Heart right ventricle (tissue), 16 donors: ENCODE results near the gene PCMT1. TPM values are rescaled to one million over a fixed set of nuclear protein-coding genes. Genes with fewer than 3 reads are reported as not detected.
"Not testable (repeated sequence)": the region's sequence is repeated elsewhere in the genome, so short reads cannot be mapped to it uniquely, and the experiment has no call there.

ENCODE experiments used
- ATAC-seq, 8 donors: fragments of 200-7000 bp; cut with Tn5 transposase; one replicate each; pipeline ENCODE4 v1.9.1; 2020; ENCODE audit warnings: mild to moderate bottlenecking in 8 of 8, moderate library complexity in 8 of 8, moderate number of reproducible peaks in 1 of 8
- DNase-seq, 2 donors: peaks; one replicate each; pipeline ENCODE4 v3.0.0-alpha.2; 2020
- H3K27ac ChIP-seq, 10 donors: fragments of 200-600 bp; sonication (generic) in 2 of 10; one replicate each; pipeline versions ENCODE4 v1.5.0 to v1.8.0; 2020 to 2022; ENCODE audit warnings: mild to moderate bottlenecking in 3 of 10
- H3K27me3 ChIP-seq, 7 donors: fragments of 200-600 bp; one replicate each; pipeline ENCODE4 v1.8.0; 2021 to 2022; ENCODE audit warnings: mild to moderate bottlenecking in 2 of 7
- H3K36me3 ChIP-seq, 9 donors: fragments of 200-600 bp; sonication (generic) in 1 of 9; one replicate each; pipeline versions ENCODE4 v1.5.0 to v1.8.0; 2020 to 2022; ENCODE audit warnings: mild to moderate bottlenecking in 2 of 9
- H3K4me1 ChIP-seq, 9 donors: fragments of 200-600 bp; sonication (generic) in 1 of 9; one replicate each; pipeline versions ENCODE4 v1.5.0 to v1.8.0; 2020 to 2022; ENCODE audit warnings: mild to moderate bottlenecking in 4 of 9
- H3K4me3 ChIP-seq, 10 donors: fragments of 200-600 bp; sonication (generic) in 2 of 10; one replicate each; pipeline versions ENCODE4 v1.5.0 to v1.8.0; 2020 to 2022; ENCODE audit warnings: mild to moderate bottlenecking in 7 of 10, moderate library complexity in 2 of 10
- H3K9me3 ChIP-seq, 11 donors: fragments of 200-600 bp in 10 of 11; sonication (generic) in 2 of 11; one replicate each; pipeline versions ENCODE4 v1.5.0 to v1.8.0; 2013 to 2022; ENCODE audit warnings: mild to moderate bottlenecking in 2 of 11, control low read depth in 1 of 11, moderate library complexity in 1 of 11
- CTCF ChIP-seq, 9 donors: fragments of 200-600 bp; sonication (generic) in 2 of 9; IDR thresholded peaks; one replicate each; pipeline versions ENCODE4 v1.5.0 to v1.8.0; 2021 to 2022; ENCODE audit warnings: antibody characterized with exemption in 9 of 9, mild to moderate bottlenecking in 5 of 9, moderate library complexity in 1 of 9
- WGBS, 2 donors: extraction: QIAGEN DNeasy Blood & Tissue Kit; methylation state at CpG; one replicate each; pipeline ENCODE4 v1.1.7; 2013; ENCODE audit warnings: inconsistent platforms in 1 of 2; 5-methylcytosine and 5-hydroxymethylcytosine counted together
- intact Hi-C, 10 donors: fragments of 100-400 bp; cut with DNase I; formaldehyde crosslinking; loops; one replicate each; pipeline versions ENCODE4 v1.11.1 to v1.14.2; 2022
- polyA plus RNA-seq, 2 donors: library from polyadenylated mRNA; stranded (reverse); fragments of 200-250 nt; gene quantifications; one replicate each; pipeline ENCODE4 v1.2.3, GENCODE V29; 2013
- total RNA-seq, 10 donors: library from RNA; stranded (reverse); fragmentation: NEBNext Ultra II Directional in 3 of 10; extraction: Animal tissue kit (Norgen Biotek cat#: 25700) in 3 of 10; gene quantifications; one replicate each; pipeline versions ENCODE4 v1.2.1 to v1.2.4, GENCODE V29; 2021 to 2023
- donor health status: Arrhythmogenic right ventricular cardiomyopathy.
- donor health status: ischemic (EF 13 %, LVEDD 7.1; RV severe dilation, severe dysfunction).
- donor health status: healthy with polysubstance abuse.
- donor health status: DM: no; HTN: yes; CAD: no.
- donor health status: DM: no; HTN: no; CAD: no.
- donor health status: ischemic (EF 25% LVEDD 6.9; RV normal size, moderate dysfunction).
- donor health status: ischemic (EF 25% LVEDD 5.7; RV mildly dilated, moderate dysfunction).
- donor health status: healthy.
- donor health status: DM: yes; HTN: yes; CAD: no.
- donor health status: Ischemic cardiomyopathy.
- donor health status: ischemic (EF 35%, LVEDD 5.7; RV mildly dilated, moderate dysfunction).
- donor health status: nonischemic (EF 11% LVEDD 7.7; RV severe dilation, severe dysfunction).
- donor health status: DM: yes; HTN: yes; CAD: no.
- donor health status: PGD.
- donor health status: ischemic (EF 29% LVEDD 5.4; RV normal size, mild dysfunction).
- donor health status: nonischemic (EF 23%, LVEDD 6.1; RV moderate dilation, normal function).

The PCMT1 gene
- total and polyA plus RNA-seq, 12 donors: 33.3 to 178 (median 151) TPM

- DNase-seq (no peak), ATAC-seq (no peak)
- 88 to 89% methylated on average over 4 of the region's 4 CpGs for WGBS, 2 donors
- peaks cover 0 to 29% (median 16%) of the 10 kb centered on the region in 9 donors for H3K4me1 ChIP-seq
- H3K9me3 ChIP-seq: no peaks in the 10 kb centered on the region
- TF ChIP-seq CTCF (IDR thresholded peaks at IDR 0.05): no peak
- no peak overlapping the region for H3K4me3 ChIP-seq
- no peak overlapping the region for H3K27ac ChIP-seq
- intact Hi-C loops: loop anchor here in 2 of 10 donors (2.0 to 10.0 kb wide), 2 partner anchors 73 to 147 kb away; no protein-coding TSS in a partner anchor
- H3K27me3 ChIP-seq: no peaks in the 10 kb centered on the region
- H3K36me3 ChIP-seq: peaks cover 0 to 16% (median 0%) of the 10 kb centered on the region in 9 donors
These were observed 98.4 kb downstream of the PCMT1 start for GRCh38 chr6:149847939-149848267.

- ATAC-seq, H3K27ac ChIP-seq, H3K27me3 ChIP-seq, DNase-seq, H3K4me3 ChIP-seq, H3K9me3 ChIP-seq: not testable (repeated sequence)
- intact Hi-C loops: loop anchor here in 1 of 10 donors (10.0 kb wide), 1 partner anchor 146 kb away; no protein-coding TSS in a partner anchor
- WGBS, 2 donors: 72 to 87% methylated on average over 4 of the region's 4 CpGs
- peaks cover 0 to 16% (median 0%) of the 10 kb centered on the region in 9 donors for H3K36me3 ChIP-seq
- H3K4me1 ChIP-seq: peaks cover 0 to 29% (median 16%) of the 10 kb centered on the region in 9 donors
These were observed 98.8 kb downstream of the PCMT1 start for GRCh38 chr6:149848343-149848742.

- TF ChIP-seq CTCF (IDR thresholded peaks at IDR 0.05): no peak
- H3K36me3 ChIP-seq: peaks cover 0 to 16% (median 0%) of the 10 kb centered on the region in 9 donors
- intact Hi-C loops: no loop called here
- no peak overlapping the region for H3K27ac ChIP-seq
- H3K4me3 ChIP-seq: no peak overlapping the region
- H3K4me1 ChIP-seq: peaks cover 0 to 22% (median 11%) of the 10 kb centered on the region in 9 donors
- H3K27me3 ChIP-seq: no peaks in the 10 kb centered on the region
- 87 to 91% methylated on average over 5 of the region's 5 CpGs for WGBS, 2 donors
- no peak for ATAC-seq
- no peak for DNase-seq
- no peaks in the 10 kb centered on the region for H3K9me3 ChIP-seq
These were observed 102.0 kb downstream of the PCMT1 start for GRCh38 chr6:149851461-149852110.

GRCh38 chr6:149852180-149852579 lies 102.6 kb downstream of the PCMT1 start:
- Histone ChIP-seq H3K9me3 (no peaks in the 10 kb centered on the region), H3K27me3 (no peaks in the 10 kb centered on the region), H3K36me3 (peaks cover 0 to 16% (median 0%) of the 10 kb centered on the region in 9 donors), H3K4me1 (peaks cover 0 to 17% (median 9%) of the 10 kb centered on the region in 9 donors), H3K4me3 (no peak overlapping the region), H3K27ac (peak overlapping the region in 1 of 10 donors; percentile 29)
- ATAC-seq: peak in 7 of 8 donors; percentile 46 to 93 (median 74)
- WGBS, 2 donors: 35 to 41% methylated on average over 6 of the region's 6 CpGs
- intact Hi-C loops: no loop called here
- DNase-seq: no peak
- no peak for TF ChIP-seq CTCF (IDR thresholded peaks at IDR 0.05)

GRCh38 chr6:149852881-149853280 lies 103.3 kb downstream of the PCMT1 start:
- ATAC-seq (no peak), DNase-seq (no peak)
- Histone ChIP-seq H3K9me3 (no peaks in the 10 kb centered on the region), H3K27me3 (no peaks in the 10 kb centered on the region), H3K27ac (no peak overlapping the region), H3K36me3 (peaks cover 0 to 16% (median 0%) of the 10 kb centered on the region in 9 donors), H3K4me1 (peaks cover 0 to 14% (median 6%) of the 10 kb centered on the region in 9 donors), H3K4me3 (no peak overlapping the region)
- 95 to 96% methylated on average over 12 of the region's 12 CpGs for WGBS, 2 donors
- intact Hi-C loops: no loop called here
- TF ChIP-seq CTCF (IDR thresholded peaks at IDR 0.05): no peak

GRCh38 chr6:149854017-149854416 lies 104.5 kb downstream of the PCMT1 start:
- 94 to 95% methylated on average over 4 of the region's 4 CpGs for WGBS, 2 donors

More at GRCh38 chr6:149854017-149854416, 104.5 kb downstream of the PCMT1 start:
- DNase-seq, H3K27ac ChIP-seq, intact Hi-C loops, H3K27me3 ChIP-seq, H3K4me3 ChIP-seq, ATAC-seq, H3K9me3 ChIP-seq: not testable (repeated sequence)
- peaks cover 0 to 16% (median 0%) of the 10 kb centered on the region in 9 donors for H3K36me3 ChIP-seq
- peaks cover 0 to 14% (median 6%) of the 10 kb centered on the region in 9 donors for H3K4me1 ChIP-seq
